Hindlimb muscle (tissue), 1 donor: ENCODE results near the gene FANCB. TPM values are rescaled to one million over a fixed set of nuclear protein-coding genes. Genes with fewer than 3 reads are reported as not detected.

ENCODE experiments used
- DNase-seq: peaks from one replicate; pipeline ENCODE4 v3.0.0-alpha.2; 2013
- polyA plus RNA-seq: library from polyadenylated mRNA; unstranded; fragments of 120-200 nt; gene quantifications from one replicate; pipeline ENCODE4 v1.2.1, GENCODE V29; 2013; ENCODE audit not compliant: insufficient read length

Gene FANCB
- 1.8 TPM for polyA plus RNA-seq

- DNase-seq: peak; percentile 93
Measured at GRCh38 chrX:14872851-14873675, at the start of gene FANCB, which contains the start of gene MOSPD2. TSS of gene FANCB (minus strand) at chrX:14873069. CDS start at chrX:14865510, 7,559 bp downstream. TSS of gene MOSPD2 (plus strand) at chrX:14873421. CDS start at chrX:14873529, 108 bp downstream.

GRCh38 chrX:14922437-14922836 lies 49.6 kb upstream of the FANCB start:
- no peak for DNase-seq

- no peak for DNase-seq
Measured at GRCh38 chrX:14920196-14920595, 47.3 kb upstream of the FANCB start.

- no peak for DNase-seq
Measured at GRCh38 chrX:14919407-14919806, 46.5 kb upstream of the FANCB start.

GRCh38 chrX:14916017-14916674 lies 43.3 kb upstream of the FANCB start:
- no peak for DNase-seq

- DNase-seq: no peak
Measured at GRCh38 chrX:14915596-14915995, 42.7 kb upstream of the FANCB start.

- no peak for DNase-seq
Measured at GRCh38 chrX:14913241-14913640, 40.4 kb upstream of the FANCB start.

GRCh38 chrX:14903891-14904290 lies 31.0 kb upstream of the FANCB start:
- DNase-seq: no peak

- DNase-seq: no peak
Measured at GRCh38 chrX:14902537-14902936, 29.7 kb upstream of the FANCB start.

- no peak for DNase-seq
Measured at GRCh38 chrX:14899607-14900006, 26.7 kb upstream of the FANCB start.

GRCh38 chrX:14897042-14897441 lies 24.2 kb upstream of the FANCB start:
- DNase-seq: no peak

GRCh38 chrX:14896273-14896672 lies 23.4 kb upstream of the FANCB start:
- DNase-seq: no peak

GRCh38 chrX:14886252-14886651 lies 13.4 kb upstream of the FANCB start:
- no peak for DNase-seq

- DNase-seq: no peak
Measured at GRCh38 chrX:14884714-14885113, 11.8 kb upstream of the FANCB start.

- no peak for DNase-seq
Measured at GRCh38 chrX:14883826-14884225, 11.0 kb upstream of the FANCB start.

- no peak for DNase-seq
Measured at GRCh38 chrX:14875624-14876023, 2.8 kb upstream of the FANCB start.

- peak; percentile 3 for DNase-seq
Measured at GRCh38 chrX:14873676-14874049, 794 bp upstream of the FANCB start.

- DNase-seq: no peak
Measured at GRCh38 chrX:14872355-14872754, 514 bp downstream of the FANCB start.

- no peak for DNase-seq
Measured at GRCh38 chrX:14871767-14872166, 1.1 kb downstream of the FANCB start.

- no peak for DNase-seq
Measured at GRCh38 chrX:14865201-14865600, 7.7 kb downstream of the FANCB start.

- DNase-seq: no peak
Measured at GRCh38 chrX:14864631-14865030, 8.2 kb downstream of the FANCB start.

GRCh38 chrX:14851526-14851925 lies 21.3 kb downstream of the FANCB start:
- no peak for DNase-seq

GRCh38 chrX:14843666-14844065 lies 29.2 kb downstream of the FANCB start:
- DNase-seq: no peak

- DNase-seq: no peak
Measured at GRCh38 chrX:14837155-14837554, 35.7 kb downstream of the FANCB start.
